Lower lobe of right lung (tissue), 2 donors: ENCODE results near the gene ABTB2. TPM values are rescaled to one million over a fixed set of nuclear protein-coding genes. Genes with fewer than 3 reads are reported as not detected.

Source experiments
- ATAC-seq, 2 donors: fragments of 200-7000 bp; cut with Tn5 transposase; one replicate each; pipeline ENCODE4 v1.9.1; 2020 to 2022; ENCODE audit warnings: mild to moderate bottlenecking in 2 of 2, moderate library complexity in 2 of 2
- DNase-seq: peaks from one replicate; pipeline ENCODE4 v3.0.0-alpha.2; 2020
- H3K27ac ChIP-seq: fragments of 200-600 bp; one replicate; pipeline ENCODE4 v1.8.0; 2022
- H3K27me3 ChIP-seq: fragments of 200-600 bp; one replicate; pipeline ENCODE4 v1.8.0; 2022; ENCODE audit warnings: low read depth
- H3K36me3 ChIP-seq: fragments of 200-600 bp; one replicate; pipeline ENCODE4 v1.8.0; 2022; ENCODE audit warnings: mild to moderate bottlenecking
- H3K4me1 ChIP-seq: fragments of 200-600 bp; one replicate; pipeline ENCODE4 v1.8.0; 2022
- H3K4me3 ChIP-seq: fragments of 200-600 bp; one replicate; pipeline ENCODE4 v1.8.0; 2022; ENCODE audit warnings: mild to moderate bottlenecking
- H3K9me3 ChIP-seq: fragments of 200-600 bp; one replicate; pipeline ENCODE4 v1.8.0; 2022
- CTCF ChIP-seq: fragments of 200-600 bp; IDR thresholded peaks from one replicate; pipeline ENCODE4 v1.8.0; 2022; ENCODE audit warnings: antibody characterized with exemption, mild to moderate bottlenecking
- intact Hi-C: fragments of 100-400 bp; cut with DNase I; formaldehyde crosslinking; loops from one replicate; pipeline ENCODE4 v1.11.0; 2022
- total RNA-seq: library from RNA; stranded (reverse); fragmentation: NEBNext Ultra II Directional; extraction: Animal tissue kit (Norgen Biotek cat#: 25700); gene quantifications from one replicate; pipeline ENCODE4 v1.2.1, GENCODE V29; 2021
- donor health status: DM: no; HTN: yes; CAD: no; lungs with severe emphysema.

The ABTB2 gene
- total RNA-seq, 1 donor from 2014 or later, result 2.7 TPM

DNA sequence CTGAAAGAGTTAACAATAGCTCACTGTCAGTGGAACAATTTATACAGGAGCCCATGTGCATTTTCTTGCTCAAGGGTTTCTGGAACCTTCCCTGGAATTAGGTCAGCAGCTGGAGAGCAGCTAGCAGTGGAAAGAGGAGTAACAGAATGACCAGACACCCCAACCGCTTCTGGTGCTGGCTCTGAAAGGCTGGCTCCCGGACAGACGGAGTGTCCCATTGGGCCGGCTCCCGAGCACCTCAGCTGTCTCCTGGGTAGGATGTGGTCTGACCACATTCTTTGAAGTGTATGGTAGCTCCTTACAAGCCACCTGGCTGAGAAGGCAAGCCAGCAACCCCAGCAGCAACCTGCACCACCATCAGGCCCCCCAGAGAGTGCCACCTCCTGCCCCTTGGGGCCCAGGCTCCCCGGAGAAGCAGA lies 44.7 kb downstream of the ABTB2 start:
- DNase-seq (no peak), ATAC-seq (no peak)
- intact Hi-C loops, result no loop called here

GRCh38 chr11:34311126-34311525 lies 46.7 kb downstream of the ABTB2 start:
- ATAC-seq, result peak; percentile 53 to 68
- TF ChIP-seq CTCF, result no peak
- Histone ChIP-seq H3K9me3 (no peaks in the 10 kb centered on the region), H3K4me1 (peaks cover 38% of the 10 kb centered on the region), H3K36me3 (no peaks in the 10 kb centered on the region), H3K27me3 (no peaks in the 10 kb centered on the region), H3K27ac (no peak overlapping the region), H3K4me3 (no peak overlapping the region)
- intact Hi-C loops, result no loop called here
- DNase-seq, result no peak

More for the DNA sequence above, 44.7 kb downstream of the ABTB2 start:
- H3K27me3 ChIP-seq, result no peaks in the 10 kb centered on the region
- H3K36me3 ChIP-seq, result no peaks in the 10 kb centered on the region
- TF ChIP-seq CTCF, result no peak
- no peaks in the 10 kb centered on the region for H3K9me3 ChIP-seq
- peaks cover 38% of the 10 kb centered on the region for H3K4me1 ChIP-seq
- H3K27ac ChIP-seq, result no peak overlapping the region
- no peak overlapping the region for H3K4me3 ChIP-seq

DNA sequence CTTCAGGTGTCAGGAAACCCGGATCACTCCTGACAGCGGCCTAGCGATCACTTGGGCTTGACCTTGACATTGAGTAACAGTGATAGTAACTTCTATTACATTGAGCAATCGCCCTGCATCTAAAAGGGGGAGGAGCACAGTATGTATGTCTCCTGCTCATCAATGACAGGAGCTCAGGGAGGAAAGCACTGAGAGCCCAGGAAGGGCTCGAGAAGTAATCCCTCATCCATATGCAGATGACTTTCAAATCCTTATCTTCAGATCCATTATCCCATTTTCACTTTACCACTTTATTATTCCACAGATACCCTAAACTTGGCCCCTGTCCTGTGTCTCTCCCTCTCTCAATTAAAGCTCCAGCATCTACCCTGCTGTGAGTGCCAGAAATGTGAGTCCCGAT lies 47.8 kb downstream of the ABTB2 start:
- Histone ChIP-seq H3K4me1 (peaks cover 38% of the 10 kb centered on the region), H3K36me3 (no peaks in the 10 kb centered on the region), H3K27me3 (no peaks in the 10 kb centered on the region), H3K4me3 (no peak overlapping the region), H3K9me3 (no peaks in the 10 kb centered on the region), H3K27ac (no peak overlapping the region)
- DNase-seq (no peak), ATAC-seq (no peak)
- TF ChIP-seq CTCF, result no peak
- intact Hi-C loops, result no loop called here

GRCh38 chr11:34308913-34309585 lies 48.8 kb downstream of the ABTB2 start:
- no peak overlapping the region for H3K4me3 ChIP-seq
- no peaks in the 10 kb centered on the region for H3K9me3 ChIP-seq
- peak; percentile 58 for DNase-seq
- intact Hi-C loops, result no loop called here
- ATAC-seq, result peak; percentile 80 to 86
- H3K27ac ChIP-seq, result peak overlapping the region; percentile 64
- peaks cover 38% of the 10 kb centered on the region for H3K4me1 ChIP-seq
- TF ChIP-seq CTCF, result no peak
- H3K27me3 ChIP-seq, result no peaks in the 10 kb centered on the region
- H3K36me3 ChIP-seq, result no peaks in the 10 kb centered on the region

DNA sequence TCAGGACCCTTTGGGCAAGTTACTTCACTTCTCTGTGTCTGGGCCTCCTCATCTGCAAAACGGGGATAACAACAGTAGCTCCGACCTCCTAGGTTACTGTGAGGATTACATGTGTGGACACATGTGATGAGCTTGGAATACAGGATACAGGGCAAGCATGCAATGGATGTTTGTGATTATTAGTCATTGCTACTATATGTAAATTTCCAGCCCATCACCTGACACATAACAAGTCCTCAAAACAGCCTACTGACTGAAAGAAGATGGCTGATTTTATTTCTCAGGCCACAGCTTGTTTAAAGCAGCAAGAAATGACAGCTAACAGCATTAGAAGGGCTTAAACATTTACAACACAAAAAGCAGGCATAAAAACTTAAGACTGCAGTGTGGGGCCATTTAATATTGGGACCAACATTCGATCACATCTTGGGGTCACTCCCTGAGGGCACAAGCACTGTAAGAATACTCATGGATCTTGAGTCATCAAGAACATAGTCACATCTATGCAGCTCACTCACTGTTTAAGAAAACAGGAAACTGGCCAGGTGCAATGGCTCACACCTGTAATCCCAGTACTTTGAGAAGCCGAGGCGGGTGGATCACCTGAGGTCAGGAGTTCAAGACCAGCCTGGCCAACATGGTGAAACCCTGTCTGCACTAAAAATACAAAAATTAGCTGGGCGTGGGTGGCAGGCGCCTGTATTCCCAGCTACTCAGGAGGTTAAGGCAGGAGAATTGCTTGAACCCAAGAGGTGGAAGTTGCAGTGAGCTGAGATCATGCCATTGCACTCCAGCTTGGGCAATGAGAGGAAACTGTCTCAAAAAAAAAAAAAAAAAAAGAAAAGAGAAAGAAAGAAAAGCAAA lies 49.5 kb downstream of the ABTB2 start:
- peaks cover 38% of the 10 kb centered on the region for H3K4me1 ChIP-seq
- TF ChIP-seq CTCF, result no peak
- peak overlapping the region; percentile 64 for H3K27ac ChIP-seq
- DNase-seq (no peak), ATAC-seq (no peak)
- no peak overlapping the region for H3K4me3 ChIP-seq
- no peaks in the 10 kb centered on the region for H3K9me3 ChIP-seq
- no peaks in the 10 kb centered on the region for H3K36me3 ChIP-seq
- H3K27me3 ChIP-seq, result no peaks in the 10 kb centered on the region
- intact Hi-C loops, result no loop called here
